Loucy (cell line): ENCODE measurements around the gene HAUS2.
"Not testable (repeated sequence)": the region's sequence is repeated elsewhere in the genome, so short reads cannot be mapped to it uniquely, and the experiment has no call there.

Experiments used
- H2AFZ ChIP-seq: fragments of 200-600 bp; sonication (generic); 2 replicates; pipeline ENCODE4 v1.6.0; 2016; ENCODE audit warnings: antibody characterized with exemption, mild to moderate bottlenecking, low read length, moderate library complexity
- H3F3A ChIP-seq: fragments of 200-600 bp; 2 replicates; pipeline ENCODE4 v1.6.0; 2016; ENCODE audit warnings: antibody characterized with exemption, low read depth, mild to moderate bottlenecking
- H3K27me3 ChIP-seq: fragments of 200-600 bp; sonication (generic); 2 replicates; pipeline ENCODE4 v1.6.1; 2014; ENCODE audit warnings: low read length, mild to moderate bottlenecking; ENCODE audit not compliant: insufficient read depth, poor library complexity, severe bottlenecking
- H3K36me3 ChIP-seq: fragments of 200-600 bp; sonication (generic); 2 replicates; pipeline ENCODE4 v1.6.1; 2016; ENCODE audit warnings: low read length; ENCODE audit not compliant: insufficient read depth
- H3K4me1 ChIP-seq: fragments of 200-600 bp; sonication (generic); 2 replicates; pipeline ENCODE4 v1.5.1; 2014; ENCODE audit warnings: low read length, mild to moderate bottlenecking; ENCODE audit not compliant: insufficient read depth, poor library complexity, severe bottlenecking
- H3K4me2 ChIP-seq: fragments of 200-600 bp; sonication (generic); 2 replicates; pipeline ENCODE4 v1.6.0; 2014; ENCODE audit warnings: antibody characterized with exemption, low read length, low read depth, mild to moderate bottlenecking; ENCODE audit not compliant: poor library complexity, severe bottlenecking
- H3K4me3 ChIP-seq: fragments of 200-600 bp; sonication (generic); 2 replicates; pipeline ENCODE4 v1.5.1; 2014; ENCODE audit warnings: low read length, mild to moderate bottlenecking, mixed read lengths; ENCODE audit not compliant: poor library complexity, severe bottlenecking
- H3K79me2 ChIP-seq: fragments of 200-600 bp; sonication (generic); 2 replicates; pipeline ENCODE4 v1.6.1; 2014; ENCODE audit warnings: low read length; ENCODE audit not compliant: insufficient read depth
- H3K9ac ChIP-seq: fragments of 200-600 bp; sonication (generic); 2 replicates; pipeline ENCODE4 v1.6.0; 2014; ENCODE audit warnings: mild to moderate bottlenecking, low read depth, low read length, moderate library complexity; ENCODE audit not compliant: poor library complexity, severe bottlenecking
- H3K9me2 ChIP-seq: fragments of 200-600 bp; sonication (generic); replicated peaks from 2 replicates; pipeline ENCODE4 v1.6.1; 2016; ENCODE audit warnings: low read depth, low read length, mixed read lengths
- H3K9me3 ChIP-seq: fragments of 200-600 bp; sonication (generic); 2 replicates; pipeline ENCODE4 v1.6.1; 2014; ENCODE audit warnings: mild to moderate bottlenecking, antibody characterized with exemption, low read length, low read depth; ENCODE audit not compliant: insufficient read depth
- H4K20me1 ChIP-seq: fragments of 200-600 bp; sonication (generic); 2 replicates; pipeline ENCODE4 v1.6.0; 2014; ENCODE audit warnings: antibody characterized with exemption, low read length, mild to moderate bottlenecking; ENCODE audit not compliant: insufficient read depth, poor library complexity, severe bottlenecking
- EZH2phosphoT487 ChIP-seq: fragments of 200-600 bp; IDR thresholded peaks from 2 replicates; pipeline ENCODE4 v1.6.1; 2018; ENCODE audit warnings: antibody characterized with exemption, mild to moderate bottlenecking, moderate library complexity, borderline replicate concordance
- TF ChIP-seq, protein P1 (sequence below): fragments of 200-600 bp; sonication (generic); conservative IDR thresholded peaks from 2 replicates; pipeline ENCODE4 v1.5.1; 2014; ENCODE audit warnings: mild to moderate bottlenecking, antibody characterized with exemption, low read length

HAUS2 gene

GRCh38 chr15:42593143-42593542, 44.5 kb downstream of the HAUS2 start:
- no peaks in the 10 kb centered on the region for H3K9me3 ChIP-seq
- H3K4me2 ChIP-seq: no peak overlapping the region
- no peaks in the 10 kb centered on the region for H4K20me1 ChIP-seq
- H3F3A ChIP-seq: no peaks in the 10 kb centered on the region
- peaks cover 37% of the 10 kb centered on the region; the same call in 1 of the 2 replicates for H3K36me3 ChIP-seq
- no peaks in the 10 kb centered on the region for H3K9me2 ChIP-seq
- TF ChIP-seq, protein P1, sequence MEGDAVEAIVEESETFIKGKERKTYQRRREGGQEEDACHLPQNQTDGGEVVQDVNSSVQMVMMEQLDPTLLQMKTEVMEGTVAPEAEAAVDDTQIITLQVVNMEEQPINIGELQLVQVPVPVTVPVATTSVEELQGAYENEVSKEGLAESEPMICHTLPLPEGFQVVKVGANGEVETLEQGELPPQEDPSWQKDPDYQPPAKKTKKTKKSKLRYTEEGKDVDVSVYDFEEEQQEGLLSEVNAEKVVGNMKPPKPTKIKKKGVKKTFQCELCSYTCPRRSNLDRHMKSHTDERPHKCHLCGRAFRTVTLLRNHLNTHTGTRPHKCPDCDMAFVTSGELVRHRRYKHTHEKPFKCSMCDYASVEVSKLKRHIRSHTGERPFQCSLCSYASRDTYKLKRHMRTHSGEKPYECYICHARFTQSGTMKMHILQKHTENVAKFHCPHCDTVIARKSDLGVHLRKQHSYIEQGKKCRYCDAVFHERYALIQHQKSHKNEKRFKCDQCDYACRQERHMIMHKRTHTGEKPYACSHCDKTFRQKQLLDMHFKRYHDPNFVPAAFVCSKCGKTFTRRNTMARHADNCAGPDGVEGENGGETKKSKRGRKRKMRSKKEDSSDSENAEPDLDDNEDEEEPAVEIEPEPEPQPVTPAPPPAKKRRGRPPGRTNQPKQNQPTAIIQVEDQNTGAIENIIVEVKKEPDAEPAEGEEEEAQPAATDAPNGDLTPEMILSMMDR: no peak
- TF ChIP-seq EZH2phosphoT487: no peak
- H3K9ac ChIP-seq: no peak overlapping the region
- no peaks in the 10 kb centered on the region for H3K27me3 ChIP-seq
- H2AFZ ChIP-seq: no peak overlapping the region
- peaks cover 16% of the 10 kb centered on the region for H3K4me1 ChIP-seq
- no peak overlapping the region for H3K4me3 ChIP-seq
- H3K79me2 ChIP-seq: peaks cover 57% of the 10 kb centered on the region

- peaks cover 61% of the 10 kb centered on the region for H3K79me2 ChIP-seq
- H2AFZ ChIP-seq: no peak overlapping the region
- TF ChIP-seq, protein P1: no peak
- no peak for TF ChIP-seq EZH2phosphoT487
- H3K9ac ChIP-seq: no peak overlapping the region
- peaks cover 38% of the 10 kb centered on the region; the same call in 1 of the 2 replicates for H3K36me3 ChIP-seq
- H3F3A ChIP-seq: no peaks in the 10 kb centered on the region
- H4K20me1 ChIP-seq: no peaks in the 10 kb centered on the region
- H3K4me1 ChIP-seq: peaks cover 13% of the 10 kb centered on the region
- no peak overlapping the region for H3K4me3 ChIP-seq
- no peak overlapping the region for H3K4me2 ChIP-seq
- H3K9me3 ChIP-seq: no peaks in the 10 kb centered on the region
- H3K27me3 ChIP-seq: no peaks in the 10 kb centered on the region
- no peaks in the 10 kb centered on the region for H3K9me2 ChIP-seq
Measured at GRCh38 chr15:42594095-42594494, 45.5 kb downstream of the HAUS2 start.

- Histone ChIP-seq H3F3A (no peaks in the 10 kb centered on the region), H4K20me1 (no peaks in the 10 kb centered on the region), H3K36me3 (peaks cover 44% of the 10 kb centered on the region; the same call in 1 of the 2 replicates), H3K4me1 (peaks cover 13% of the 10 kb centered on the region), H3K4me3 (no peak overlapping the region), H3K9me2 (no peaks in the 10 kb centered on the region), H3K4me2 (no peak overlapping the region), H3K9me3 (no peaks in the 10 kb centered on the region), H3K9ac (no peak overlapping the region), H2AFZ (no peak overlapping the region), H3K79me2 (peaks cover 69% of the 10 kb centered on the region), H3K27me3 (no peaks in the 10 kb centered on the region)
- TF ChIP-seq, protein P1: no peak
- no peak for TF ChIP-seq EZH2phosphoT487
Measured at GRCh38 chr15:42595626-42596240, 47.1 kb downstream of the HAUS2 start.

DNA sequence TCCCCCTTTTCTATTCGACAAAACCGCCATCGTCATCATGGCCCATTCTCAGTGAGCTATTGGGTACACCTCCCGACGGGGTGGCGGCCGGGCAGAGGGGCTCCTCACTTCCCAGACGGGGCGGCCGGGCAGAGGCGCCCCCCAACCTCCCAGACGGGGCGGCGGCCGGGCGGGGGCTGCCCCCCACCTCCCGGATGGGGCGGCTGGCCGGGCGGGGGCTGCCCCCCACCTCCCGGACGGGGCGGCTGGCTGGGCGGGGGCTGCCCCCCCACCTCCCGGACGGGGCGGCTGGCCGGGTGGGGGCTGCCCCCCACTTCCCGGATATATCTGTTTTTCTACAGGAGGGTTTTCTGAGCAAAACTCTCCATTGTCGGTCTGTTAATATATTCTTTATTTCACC, 52.7 kb downstream of the HAUS2 start:
- Histone ChIP-seq H3K4me1 (peaks cover 43% of the 10 kb centered on the region), H3F3A (peaks cover 18% of the 10 kb centered on the region), H3K79me2 (peaks cover 56% of the 10 kb centered on the region), H3K36me3 (peaks cover 24% of the 10 kb centered on the region; the same call in 1 of the 2 replicates)
- not testable (repeated sequence) for H3K9me2 ChIP-seq, H3K4me3 ChIP-seq, H4K20me1 ChIP-seq, H3K9ac ChIP-seq, H3K9me3 ChIP-seq, H3K27me3 ChIP-seq, H2AFZ ChIP-seq, H3K4me2 ChIP-seq
